HG03196 (cell line): ENCODE data around the gene HIPK1.

Source experiments
- ATAC-seq: cut with Tn5 transposase; IDR thresholded peaks from one replicate; pipeline ENCODE4 v1.9.1; 2021; ENCODE audit not compliant: unreplicated experiment

Gene HIPK1

GRCh38 chr1:113928941-113929749, at the start of gene HIPK1:
Gene HIPK1, plus strand, starts transcription at chr1:113929324.
- peak; percentile 66 for ATAC-seq

GRCh38 chr1:113879739-113880038, 49.4 kb upstream of the HIPK1 start:
- ATAC-seq: no peak

- ATAC-seq: no peak
These were observed 47.5 kb upstream of the HIPK1 start for GRCh38 chr1:113881661-113882060.

GRCh38 chr1:113886417-113887401, 42.4 kb upstream of the HIPK1 start:
- no peak for ATAC-seq

- no peak for ATAC-seq
These were observed 41.5 kb upstream of the HIPK1 start, which contains the start of gene BCL2L15 for GRCh38 chr1:113887402-113888175. Gene BCL2L15, minus strand, starts transcription at chr1:113887581. Its CDS starts 206 bp downstream, at chr1:113887375.

- no peak for ATAC-seq
These were observed 38.3 kb upstream of the HIPK1 start for GRCh38 chr1:113890816-113891215.

- ATAC-seq: no peak
These were observed 37.4 kb upstream of the HIPK1 start for GRCh38 chr1:113891631-113892220.

- ATAC-seq: no peak
These were observed 35.9 kb upstream of the HIPK1 start for GRCh38 chr1:113893267-113893666.

GRCh38 chr1:113895098-113895497, 34.0 kb upstream of the HIPK1 start:
- no peak for ATAC-seq

- no peak for ATAC-seq
These were observed 33.2 kb upstream of the HIPK1 start for GRCh38 chr1:113895961-113896360.

- ATAC-seq: no peak
These were observed 30.8 kb upstream of the HIPK1 start for GRCh38 chr1:113898241-113898814.

- ATAC-seq: no peak
These were observed 30.0 kb upstream of the HIPK1 start for GRCh38 chr1:113899111-113899510.

- no peak for ATAC-seq
These were observed 27.9 kb upstream of the HIPK1 start for GRCh38 chr1:113901191-113901590.

- no peak for ATAC-seq
These were observed 25.4 kb upstream of the HIPK1 start for GRCh38 chr1:113903501-113904292.

- no peak for ATAC-seq
These were observed 24.8 kb upstream of the HIPK1 start for GRCh38 chr1:113904293-113904673.

GRCh38 chr1:113904674-113905434, 24.3 kb upstream of the HIPK1 start, which contains the start of the genes AP4B1 and DCLRE1B:
Gene AP4B1, minus strand, starts transcription at chr1:113904799. Its CDS starts 82 bp downstream, at chr1:113904717.
Gene DCLRE1B, plus strand, starts transcription at chr1:113905326. Its CDS starts 261 bp downstream, at chr1:113905587.
- ATAC-seq: peak; percentile 91

- ATAC-seq: peak; percentile 5
These were observed 23.7 kb upstream of the HIPK1 start for GRCh38 chr1:113905435-113905861.

GRCh38 chr1:113912594-113913311, 16.4 kb upstream of the HIPK1 start:
- ATAC-seq: no peak
